Liver (tissue), 9 donors: Measurements from ENCODE around the gene TENM3. TPM values are rescaled to one million over a fixed set of nuclear protein-coding genes. Genes with fewer than 3 reads are reported as not detected.
"Not testable (repeated sequence)": the region's sequence is repeated elsewhere in the genome, so short reads cannot be mapped to it uniquely, and the experiment has no call there.

Source experiments
- DNase-seq: peaks from one replicate; pipeline ENCODE4 v3.0.0-alpha.2; 2017; ENCODE audit warnings: low spot score
- H3K27ac ChIP-seq, 2 donors: one replicate each; pipeline ENCODE4 v1.7.0; 2013; ENCODE audit warnings: inconsistent platforms in 2 of 2, low read length in 2 of 2, control low read depth in 1 of 2, low read depth in 1 of 2, mild to moderate bottlenecking in 1 of 2
- H3K27me3 ChIP-seq, 4 donors: one replicate each; pipeline versions ENCODE4 v1.6.1 to v1.7.0; 2013; ENCODE audit warnings: low read length in 3 of 4, inconsistent platforms in 1 of 4, mild to moderate bottlenecking in 1 of 4, moderate library complexity in 1 of 4; ENCODE audit not compliant: control insufficient read depth in 4 of 4, insufficient read depth in 4 of 4
- H3K36me3 ChIP-seq, 4 donors: one replicate each; pipeline versions ENCODE4 v1.6.1 to v1.7.0; 2013; ENCODE audit warnings: low read length in 3 of 4, mild to moderate bottlenecking in 3 of 4, low read depth in 1 of 4, moderate library complexity in 1 of 4; ENCODE audit not compliant: control insufficient read depth in 4 of 4, insufficient read depth in 3 of 4
- H3K4me1 ChIP-seq, 4 donors: one replicate each; pipeline versions ENCODE4 v1.6.1 to v1.7.0; 2013; ENCODE audit warnings: low read length in 3 of 4, mild to moderate bottlenecking in 3 of 4, moderate library complexity in 1 of 4; ENCODE audit not compliant: control insufficient read depth in 4 of 4, insufficient read depth in 4 of 4
- H3K4me3 ChIP-seq, 3 donors: one replicate each; pipeline versions ENCODE4 v1.6.1 to v1.7.0; 2013; ENCODE audit warnings: low read length in 3 of 3, control low read depth in 1 of 3, low read depth in 1 of 3, mild to moderate bottlenecking in 1 of 3
- H3K9ac ChIP-seq, 2 donors: one replicate each; pipeline ENCODE4 v1.7.0; 2013; ENCODE audit warnings: low read length in 2 of 2, mild to moderate bottlenecking in 2 of 2, moderate library complexity in 2 of 2, control low read depth in 1 of 2, low read depth in 1 of 2
- H3K9me3 ChIP-seq, 4 donors: one replicate each; pipeline versions ENCODE4 v1.6.1 to v1.7.0; 2013; ENCODE audit warnings: low read length in 3 of 4; ENCODE audit not compliant: control insufficient read depth in 4 of 4
- EGR1 ChIP-seq, 2 donors: IDR thresholded peaks; 2 replicates each; pipeline ENCODE4 v1.6.1; 2016 to 2018; ENCODE audit warnings: antibody characterized with exemption in 2 of 2, low read depth in 2 of 2
- FOXA1 ChIP-seq: IDR thresholded peaks from 2 replicates; pipeline ENCODE4 v1.6.1; 2016; ENCODE audit warnings: antibody characterized with exemption
- GABPA ChIP-seq, 2 donors: IDR thresholded peaks in 1 of 2; conservative IDR thresholded peaks in 1 of 2; 2 replicates each; pipeline ENCODE4 v1.6.1; 2016; ENCODE audit warnings: antibody characterized with exemption in 2 of 2, mild to moderate bottlenecking in 1 of 2, moderate library complexity in 1 of 2
- HNF4G ChIP-seq: IDR thresholded peaks from 2 replicates; pipeline ENCODE4 v1.6.1; 2016; ENCODE audit warnings: antibody characterized with exemption
- JUND ChIP-seq, 2 donors: IDR thresholded peaks; 2 replicates each; pipeline ENCODE4 v1.6.1; 2016; ENCODE audit warnings: antibody characterized with exemption in 2 of 2
- NR2F2 ChIP-seq: IDR thresholded peaks from 2 replicates; pipeline ENCODE4 v1.6.1; 2016; ENCODE audit warnings: antibody characterized with exemption
- RAD21 ChIP-seq, 2 donors: IDR thresholded peaks; 2 replicates each; pipeline ENCODE4 v1.6.1; 2016; ENCODE audit warnings: antibody characterized with exemption in 2 of 2, mild to moderate bottlenecking in 2 of 2
- RXRA ChIP-seq, 2 donors: IDR thresholded peaks; 2 replicates each; pipeline ENCODE4 v1.6.1; 2017 to 2018; ENCODE audit warnings: antibody characterized with exemption in 2 of 2, mild to moderate bottlenecking in 1 of 2
- SP1 ChIP-seq: IDR thresholded peaks from 2 replicates; pipeline ENCODE4 v1.6.1; 2018; ENCODE audit warnings: antibody characterized with exemption, mild to moderate bottlenecking
- TAF1 ChIP-seq: conservative IDR thresholded peaks from 2 replicates; pipeline ENCODE4 v1.6.1; 2016; ENCODE audit warnings: antibody characterized with exemption, mild to moderate bottlenecking
- YY1 ChIP-seq: IDR thresholded peaks from 2 replicates; pipeline ENCODE4 v1.6.1; 2016; ENCODE audit warnings: antibody characterized with exemption, mild to moderate bottlenecking
- WGBS: extraction: QIAGEN DNeasy Blood & Tissue Kit; methylation state at CpG from one replicate; pipeline ENCODE4 v1.1.7; 2013; 5-methylcytosine and 5-hydroxymethylcytosine counted together
- polyA plus RNA-seq, 2 donors: library from polyadenylated mRNA; stranded (reverse) in 1 of 2; unstranded in 1 of 2; fragments of 200-250 nt in 1 of 2; fragments of >200 nt in 1 of 2; fragmentation: Nextera tagmentation in 1 of 2; extraction: Ambion mirVana in 1 of 2; gene quantifications; one replicate each; pipeline versions ENCODE4 v1.2.1 to v1.2.3, GENCODE V29; 2013 to 2015
- total RNA-seq, 2 donors: library from RNA; depleted of rRNA; stranded (reverse); fragments of >200 nt; gene quantifications; one replicate each; pipeline ENCODE4 v1.2.3, GENCODE V29; 2014
- TF ChIP-seq, protein P1 (sequence below): fragments of 150-350 bp; IDR thresholded peaks from 2 replicates; pipeline ENCODE4 v1.5.1; 2017; ENCODE audit warnings: improper control_type of control experiment, low read depth, low read length; ENCODE audit not compliant: missing input control
- TF ChIP-seq, protein P2 (sequence below): IDR thresholded peaks from 2 replicates; pipeline ENCODE4 v1.6.1; 2016; ENCODE audit warnings: antibody characterized with exemption
- TF ChIP-seq, protein P3 (sequence below): IDR thresholded peaks from 2 replicates; pipeline ENCODE4 v1.6.1; 2016; ENCODE audit warnings: antibody characterized with exemption
- TF ChIP-seq, protein P4 (sequence below): IDR thresholded peaks from 2 replicates; pipeline ENCODE4 v1.6.1; 2016; ENCODE audit warnings: antibody characterized with exemption, mild to moderate bottlenecking
- donor health status: healthy.
- donor health status: healthy.
- donor health status: healthy.
- donor health status: healthy.
- donor health status: healthy.

The TENM3 gene
- total RNA-seq, result 10 to 100 TPM in 1 of 2 donors, under 1 TPM in 1; 0.70 to 16.8 TPM
- polyA plus RNA-seq, result under 1 TPM; 0.32 to 0.70 TPM

DNA sequence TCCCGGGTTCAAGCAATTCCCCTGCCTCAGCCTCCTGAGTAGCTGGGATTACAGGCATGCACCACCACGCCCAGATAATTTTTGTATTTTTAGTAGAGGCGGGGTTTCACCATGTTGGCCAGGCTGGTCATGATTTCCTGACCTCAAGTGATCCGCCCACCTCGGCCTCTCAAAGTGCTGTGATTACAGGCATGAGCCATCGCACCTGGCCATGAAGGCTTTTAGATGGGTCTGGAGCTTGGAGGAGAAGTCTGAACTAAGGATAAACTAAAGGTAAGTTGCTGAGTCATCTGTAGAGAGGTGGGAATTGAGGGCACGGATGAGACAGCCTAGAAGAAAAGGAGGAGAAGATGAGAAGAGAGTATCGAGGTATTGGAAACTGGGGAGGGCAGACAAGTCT, at the start of gene TENM3:
TENM3 (plus strand) TSS at position 199 of the 400 bp plus-strand sequence. CDS start 80,619 bp downstream, outside the sequence.
- WGBS, result 93% methylated on average over 8 of the region's 8 CpGs
- H3K4me1 ChIP-seq, DNase-seq, H3K36me3 ChIP-seq, H3K27ac ChIP-seq, H3K9ac ChIP-seq, H3K4me3 ChIP-seq, H3K9me3 ChIP-seq, H3K27me3 ChIP-seq: not testable (repeated sequence)

DNA sequence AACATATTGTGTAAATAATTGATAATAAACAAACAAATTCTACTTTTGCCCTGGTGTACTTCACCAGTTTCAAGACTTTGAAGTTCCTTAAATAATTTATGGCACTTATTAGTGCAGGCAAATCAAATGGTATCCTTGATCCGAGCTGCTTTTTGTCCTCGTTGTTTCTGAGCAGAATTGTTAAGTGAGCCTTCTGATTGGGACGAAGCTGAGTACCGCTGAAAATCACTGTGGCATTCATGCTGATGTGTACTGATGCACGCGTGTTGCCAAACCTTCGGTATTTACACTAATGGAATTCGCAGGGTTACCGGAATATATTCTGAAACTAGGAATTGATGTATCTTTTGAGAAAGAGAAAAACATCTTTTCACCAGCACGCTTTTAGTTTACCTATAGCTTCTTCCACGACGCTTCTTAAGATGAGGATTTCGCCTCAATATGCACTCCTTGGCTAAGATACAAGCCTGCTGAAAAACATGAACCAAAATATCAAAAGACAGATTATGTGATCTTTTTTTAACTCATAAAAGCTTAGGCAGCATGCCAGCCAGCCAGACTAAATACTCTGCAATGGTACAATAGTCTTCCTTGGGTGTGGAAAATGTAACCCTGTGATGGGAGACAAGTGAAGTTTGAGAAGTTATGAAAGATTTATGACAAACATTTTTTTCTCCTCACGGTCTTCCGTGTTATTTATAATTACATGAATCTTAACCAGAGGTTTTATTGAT, 48.9 kb upstream of the TENM3 start:
- Histone ChIP-seq H3K27me3 (no peaks in the 10 kb centered on the region), H3K36me3 (no peaks in the 10 kb centered on the region), H3K27ac (no peak overlapping the region), H3K4me3 (no peak overlapping the region), H3K4me1 (no peaks in the 10 kb centered on the region), H3K9ac (no peak overlapping the region), H3K9me3 (no peaks in the 10 kb centered on the region)
- 85% methylated on average over 15 of the region's 15 CpGs for WGBS
- DNase-seq, result no peak
- TF ChIP-seq, protein P1, sequence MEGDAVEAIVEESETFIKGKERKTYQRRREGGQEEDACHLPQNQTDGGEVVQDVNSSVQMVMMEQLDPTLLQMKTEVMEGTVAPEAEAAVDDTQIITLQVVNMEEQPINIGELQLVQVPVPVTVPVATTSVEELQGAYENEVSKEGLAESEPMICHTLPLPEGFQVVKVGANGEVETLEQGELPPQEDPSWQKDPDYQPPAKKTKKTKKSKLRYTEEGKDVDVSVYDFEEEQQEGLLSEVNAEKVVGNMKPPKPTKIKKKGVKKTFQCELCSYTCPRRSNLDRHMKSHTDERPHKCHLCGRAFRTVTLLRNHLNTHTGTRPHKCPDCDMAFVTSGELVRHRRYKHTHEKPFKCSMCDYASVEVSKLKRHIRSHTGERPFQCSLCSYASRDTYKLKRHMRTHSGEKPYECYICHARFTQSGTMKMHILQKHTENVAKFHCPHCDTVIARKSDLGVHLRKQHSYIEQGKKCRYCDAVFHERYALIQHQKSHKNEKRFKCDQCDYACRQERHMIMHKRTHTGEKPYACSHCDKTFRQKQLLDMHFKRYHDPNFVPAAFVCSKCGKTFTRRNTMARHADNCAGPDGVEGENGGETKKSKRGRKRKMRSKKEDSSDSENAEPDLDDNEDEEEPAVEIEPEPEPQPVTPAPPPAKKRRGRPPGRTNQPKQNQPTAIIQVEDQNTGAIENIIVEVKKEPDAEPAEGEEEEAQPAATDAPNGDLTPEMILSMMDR, result no peak
- TF ChIP-seq RAD21 (IDR thresholded peaks at IDR 0.05) (no peak), RXRA (IDR thresholded peaks at IDR 0.05) (no peak), GABPA (IDR thresholded peaks at IDR 0.05 in 1 of 2, conservative IDR thresholded peaks at IDR 0.05 in 1 of 2) (no peak), NR2F2 (no peak), TAF1 (no peak), HNF4G (no peak), YY1 (no peak), FOXA1 (no peak), SP1 (no peak), EGR1 (IDR thresholded peaks at IDR 0.05; ENCODE audit: low read depth in 2 of 2) (no peak), JUND (IDR thresholded peaks at IDR 0.05) (no peak)
- TF ChIP-seq, protein P2, sequence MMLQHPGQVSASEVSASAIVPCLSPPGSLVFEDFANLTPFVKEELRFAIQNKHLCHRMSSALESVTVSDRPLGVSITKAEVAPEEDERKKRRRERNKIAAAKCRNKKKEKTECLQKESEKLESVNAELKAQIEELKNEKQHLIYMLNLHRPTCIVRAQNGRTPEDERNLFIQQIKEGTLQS, result no peak
- TF ChIP-seq, protein P3, sequence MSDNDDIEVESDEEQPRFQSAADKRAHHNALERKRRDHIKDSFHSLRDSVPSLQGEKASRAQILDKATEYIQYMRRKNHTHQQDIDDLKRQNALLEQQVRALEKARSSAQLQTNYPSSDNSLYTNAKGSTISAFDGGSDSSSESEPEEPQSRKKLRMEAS, result no peak
- TF ChIP-seq, protein P4, sequence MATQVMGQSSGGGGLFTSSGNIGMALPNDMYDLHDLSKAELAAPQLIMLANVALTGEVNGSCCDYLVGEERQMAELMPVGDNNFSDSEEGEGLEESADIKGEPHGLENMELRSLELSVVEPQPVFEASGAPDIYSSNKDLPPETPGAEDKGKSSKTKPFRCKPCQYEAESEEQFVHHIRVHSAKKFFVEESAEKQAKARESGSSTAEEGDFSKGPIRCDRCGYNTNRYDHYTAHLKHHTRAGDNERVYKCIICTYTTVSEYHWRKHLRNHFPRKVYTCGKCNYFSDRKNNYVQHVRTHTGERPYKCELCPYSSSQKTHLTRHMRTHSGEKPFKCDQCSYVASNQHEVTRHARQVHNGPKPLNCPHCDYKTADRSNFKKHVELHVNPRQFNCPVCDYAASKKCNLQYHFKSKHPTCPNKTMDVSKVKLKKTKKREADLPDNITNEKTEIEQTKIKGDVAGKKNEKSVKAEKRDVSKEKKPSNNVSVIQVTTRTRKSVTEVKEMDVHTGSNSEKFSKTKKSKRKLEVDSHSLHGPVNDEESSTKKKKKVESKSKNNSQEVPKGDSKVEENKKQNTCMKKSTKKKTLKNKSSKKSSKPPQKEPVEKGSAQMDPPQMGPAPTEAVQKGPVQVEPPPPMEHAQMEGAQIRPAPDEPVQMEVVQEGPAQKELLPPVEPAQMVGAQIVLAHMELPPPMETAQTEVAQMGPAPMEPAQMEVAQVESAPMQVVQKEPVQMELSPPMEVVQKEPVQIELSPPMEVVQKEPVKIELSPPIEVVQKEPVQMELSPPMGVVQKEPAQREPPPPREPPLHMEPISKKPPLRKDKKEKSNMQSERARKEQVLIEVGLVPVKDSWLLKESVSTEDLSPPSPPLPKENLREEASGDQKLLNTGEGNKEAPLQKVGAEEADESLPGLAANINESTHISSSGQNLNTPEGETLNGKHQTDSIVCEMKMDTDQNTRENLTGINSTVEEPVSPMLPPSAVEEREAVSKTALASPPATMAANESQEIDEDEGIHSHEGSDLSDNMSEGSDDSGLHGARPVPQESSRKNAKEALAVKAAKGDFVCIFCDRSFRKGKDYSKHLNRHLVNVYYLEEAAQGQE, result no peak
